ENCODE measurements around the gene MTMR12.
"Not testable (repeated sequence)": the region's sequence is repeated elsewhere in the genome, so short reads cannot be mapped to it uniquely, and the experiment has no call there.

Gene MTMR12

GRCh38 chr5:32282633-32283032, 30.1 kb downstream of the MTMR12 start:
- H3K4me3 ChIP-seq (ENCODE audit: low read depth, low read length): no peak overlapping the region
- TF ChIP-seq, protein P1, sequence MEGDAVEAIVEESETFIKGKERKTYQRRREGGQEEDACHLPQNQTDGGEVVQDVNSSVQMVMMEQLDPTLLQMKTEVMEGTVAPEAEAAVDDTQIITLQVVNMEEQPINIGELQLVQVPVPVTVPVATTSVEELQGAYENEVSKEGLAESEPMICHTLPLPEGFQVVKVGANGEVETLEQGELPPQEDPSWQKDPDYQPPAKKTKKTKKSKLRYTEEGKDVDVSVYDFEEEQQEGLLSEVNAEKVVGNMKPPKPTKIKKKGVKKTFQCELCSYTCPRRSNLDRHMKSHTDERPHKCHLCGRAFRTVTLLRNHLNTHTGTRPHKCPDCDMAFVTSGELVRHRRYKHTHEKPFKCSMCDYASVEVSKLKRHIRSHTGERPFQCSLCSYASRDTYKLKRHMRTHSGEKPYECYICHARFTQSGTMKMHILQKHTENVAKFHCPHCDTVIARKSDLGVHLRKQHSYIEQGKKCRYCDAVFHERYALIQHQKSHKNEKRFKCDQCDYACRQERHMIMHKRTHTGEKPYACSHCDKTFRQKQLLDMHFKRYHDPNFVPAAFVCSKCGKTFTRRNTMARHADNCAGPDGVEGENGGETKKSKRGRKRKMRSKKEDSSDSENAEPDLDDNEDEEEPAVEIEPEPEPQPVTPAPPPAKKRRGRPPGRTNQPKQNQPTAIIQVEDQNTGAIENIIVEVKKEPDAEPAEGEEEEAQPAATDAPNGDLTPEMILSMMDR (IDR thresholded peaks at IDR 0.05; ENCODE audit: control insufficient read depth, extremely low read depth, insufficient read depth): no peak
- DNase-seq (ENCODE audit: low read depth): no peak

DNA sequence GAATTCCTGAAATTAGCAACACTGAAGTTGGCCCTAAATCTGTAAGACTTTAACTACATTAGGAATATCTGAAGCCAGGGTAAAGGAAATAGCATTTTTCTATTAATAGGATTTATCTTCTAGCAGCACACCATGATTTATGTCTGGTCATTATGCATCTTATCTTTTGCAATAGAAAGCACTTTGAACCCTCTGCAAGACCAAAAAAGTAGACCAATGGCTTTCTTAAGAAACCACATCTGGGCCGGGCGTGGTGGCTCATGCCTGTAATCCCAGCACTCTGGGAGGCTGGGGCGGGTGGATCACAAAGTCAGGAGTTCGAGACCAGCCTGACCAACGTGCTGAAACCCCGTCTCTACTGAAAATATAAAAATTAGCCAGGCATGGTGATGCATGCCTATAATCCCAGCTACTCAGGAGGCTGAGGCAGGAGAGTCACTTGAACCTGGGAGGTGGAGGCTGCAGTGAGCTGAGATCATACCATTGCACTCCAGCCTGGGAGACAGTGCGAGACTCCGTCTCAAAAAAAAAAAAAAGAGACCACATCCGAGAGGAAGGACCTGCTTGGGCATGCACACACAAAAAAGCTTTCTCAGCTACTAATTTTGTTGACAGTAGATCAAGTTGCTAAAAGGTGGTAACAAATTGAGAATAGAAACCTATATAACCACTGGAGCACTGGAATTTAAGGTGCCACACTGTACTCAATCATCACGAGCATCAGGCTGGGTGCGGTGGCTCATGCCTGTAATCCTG, 31.2 kb downstream of the MTMR12 start:
- DNase-seq (ENCODE audit: low read depth); H3K4me3 ChIP-seq (ENCODE audit: low read depth, low read length): not testable (repeated sequence)

DNA sequence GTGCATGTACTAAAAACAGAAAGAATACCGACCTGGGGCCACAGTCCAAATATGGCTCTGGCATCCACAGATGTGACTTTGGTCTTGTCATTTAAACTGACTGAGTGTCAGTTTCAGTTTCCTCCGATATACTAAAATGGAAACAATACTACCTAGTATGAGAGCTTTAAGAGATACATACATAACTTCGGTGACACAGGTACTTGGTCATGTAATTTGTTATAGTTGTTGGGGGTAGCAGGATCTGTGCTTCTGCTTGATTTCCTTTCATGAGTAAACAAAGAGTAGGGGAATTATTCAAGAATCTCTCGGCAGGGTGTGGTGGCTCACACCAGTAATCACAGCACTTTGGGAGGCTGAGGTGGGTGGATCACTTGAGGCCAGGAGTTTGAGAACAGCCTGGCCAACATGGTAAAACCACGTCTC, 32.1 kb downstream of the MTMR12 start:
- no peak overlapping the region for H3K4me3 ChIP-seq (ENCODE audit: low read depth, low read length)
- TF ChIP-seq, protein P1 (IDR thresholded peaks at IDR 0.05; ENCODE audit: control insufficient read depth, extremely low read depth, insufficient read depth): no peak
- no peak for DNase-seq (ENCODE audit: low read depth)

GRCh38 chr5:32279786-32280185, 33.0 kb downstream of the MTMR12 start:
- TF ChIP-seq, protein P1 (IDR thresholded peaks at IDR 0.05; ENCODE audit: control insufficient read depth, extremely low read depth, insufficient read depth): no peak
- no peak overlapping the region for H3K4me3 ChIP-seq (ENCODE audit: low read depth, low read length)
- DNase-seq (ENCODE audit: low read depth): no peak

GRCh38 chr5:32279223-32279622, 33.5 kb downstream of the MTMR12 start:
- TF ChIP-seq, protein P1 (IDR thresholded peaks at IDR 0.05; ENCODE audit: control insufficient read depth, extremely low read depth, insufficient read depth): no peak
- no peak for DNase-seq (ENCODE audit: low read depth)
- H3K4me3 ChIP-seq (ENCODE audit: low read depth, low read length): no peak overlapping the region

- H3K4me3 ChIP-seq (ENCODE audit: low read depth, low read length): no peak overlapping the region
- TF ChIP-seq, protein P1 (IDR thresholded peaks at IDR 0.05; ENCODE audit: control insufficient read depth, extremely low read depth, insufficient read depth): no peak
- DNase-seq (ENCODE audit: low read depth): no peak
Observed at GRCh38 chr5:32278406-32278805, 34.3 kb downstream of the MTMR12 start.

GRCh38 chr5:32277798-32278197, 34.9 kb downstream of the MTMR12 start:
- no peak for DNase-seq (ENCODE audit: low read depth)
- H3K4me3 ChIP-seq (ENCODE audit: low read depth, low read length): no peak overlapping the region

More at GRCh38 chr5:32277798-32278197, 34.9 kb downstream of the MTMR12 start:
- TF ChIP-seq, protein P1 (IDR thresholded peaks at IDR 0.05; ENCODE audit: control insufficient read depth, extremely low read depth, insufficient read depth): no peak
